SW 1271 (cell line): ENCODE measurements around the gene MAN2B1.

Experiments used
- DNase-seq, 2 experiments: peaks; one replicate each; lab custom pipeline; 2025; lab: John Stamatoyannopoulos, UW

The MAN2B1 gene

DNA sequence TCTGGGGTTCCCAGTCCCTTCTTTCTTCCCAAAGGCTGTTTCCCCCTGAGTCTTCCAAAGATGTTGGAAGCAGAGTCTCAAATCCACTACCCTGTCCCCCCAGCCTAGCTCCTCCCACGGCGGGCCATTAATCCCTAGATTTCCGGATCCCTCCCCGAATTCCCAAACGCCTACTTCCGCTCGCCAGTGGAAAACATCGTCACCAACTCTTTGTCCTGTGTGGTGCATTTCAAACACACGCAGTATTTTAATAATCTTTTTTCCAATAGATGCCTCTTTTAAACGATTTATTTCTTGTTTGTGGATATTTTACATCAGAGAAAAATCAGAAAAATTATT lies 55.2 kb downstream of the MAN2B1 start:
- DNase-seq: peak; percentile 54 to 77

DNA sequence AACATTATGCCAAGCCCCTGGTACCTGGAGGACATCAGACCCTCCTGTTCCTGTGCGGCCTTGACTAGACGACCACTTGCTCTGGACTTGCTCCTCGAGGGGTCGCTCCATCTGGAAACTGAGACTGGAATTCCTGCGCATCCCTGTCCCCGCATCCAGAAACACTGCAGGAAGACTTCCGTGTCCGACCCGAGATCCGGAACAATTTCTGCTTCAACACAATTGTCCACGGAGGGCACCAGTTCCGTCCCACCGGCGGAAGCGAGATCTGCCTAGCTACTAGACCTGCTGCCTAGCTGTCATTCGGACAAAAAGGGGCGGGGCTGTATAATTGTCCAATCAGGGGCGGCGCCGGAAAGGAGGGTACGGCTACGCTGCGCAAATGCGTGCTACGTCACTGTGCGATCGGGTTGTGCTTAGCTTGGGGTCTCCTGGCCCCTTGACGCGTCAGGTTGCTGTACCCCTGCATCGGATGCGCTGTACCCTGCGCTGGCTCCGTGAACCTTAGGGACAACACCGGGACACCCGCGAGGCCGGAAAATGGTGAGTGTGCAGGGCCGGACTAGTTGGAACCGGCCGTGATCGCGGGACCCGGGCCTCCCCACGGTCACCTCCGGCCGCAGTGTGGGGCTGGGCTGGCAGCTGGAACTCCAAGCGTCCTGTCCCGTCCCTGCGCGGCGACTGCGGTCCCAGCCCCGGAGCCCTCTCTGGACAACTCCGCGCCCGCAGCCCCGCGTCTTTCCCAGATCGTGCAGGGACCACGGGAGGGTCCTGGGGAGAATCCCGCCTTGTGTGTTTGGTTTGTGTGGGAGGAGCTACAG lies 55.8 kb downstream of the MAN2B1 start, which contains the start of the genes ZNF490 and ZNF791:
TSS of gene ZNF490 (minus strand) at position 274 of the 821 bp plus-strand sequence. CDS start at position 141, 133 bp downstream.
TSS of gene ZNF791 (plus strand) at position 381 of the 821 bp plus-strand sequence. CDS start at position 541, 160 bp downstream.
- peak; percentile 97 for DNase-seq

DNA sequence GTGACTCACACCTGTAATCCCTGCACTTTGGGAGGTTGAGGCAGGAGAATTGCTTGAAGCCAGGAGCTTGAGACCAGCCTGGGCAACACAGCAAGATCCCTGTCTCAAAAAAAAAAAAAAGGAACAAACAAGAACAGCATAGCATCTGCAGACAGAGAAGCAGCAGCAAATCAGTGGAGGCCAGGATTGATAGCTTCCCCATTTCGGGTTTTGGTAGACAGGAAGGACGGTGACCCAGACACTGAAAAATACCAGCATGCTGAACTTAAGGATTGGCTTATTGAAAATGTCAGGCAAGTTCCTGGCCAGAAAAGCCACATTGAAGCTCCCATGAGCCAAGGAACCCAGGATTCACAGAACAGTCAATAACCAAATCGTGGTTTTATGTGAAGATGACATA lies 58.9 kb downstream of the MAN2B1 start:
- DNase-seq: no peak

DNA sequence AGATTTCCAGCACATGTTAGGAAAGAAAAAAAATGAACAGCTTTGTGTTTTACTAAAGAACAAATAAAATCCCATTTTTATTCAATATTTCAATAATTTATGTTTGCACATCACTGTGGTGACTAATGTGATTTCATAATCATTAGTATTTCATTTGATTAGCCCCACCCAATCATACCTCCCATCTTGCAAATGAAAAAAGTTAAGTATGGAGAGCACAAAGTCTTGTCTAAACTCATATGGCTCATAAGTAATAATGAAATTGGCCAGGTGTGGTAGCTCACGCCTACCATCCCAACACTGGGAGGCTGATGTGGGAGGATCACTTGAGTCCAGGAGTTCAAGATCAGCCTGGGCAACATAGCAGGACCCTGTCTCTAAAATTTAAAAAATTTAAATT lies 59.7 kb downstream of the MAN2B1 start:
- no peak for DNase-seq

DNA sequence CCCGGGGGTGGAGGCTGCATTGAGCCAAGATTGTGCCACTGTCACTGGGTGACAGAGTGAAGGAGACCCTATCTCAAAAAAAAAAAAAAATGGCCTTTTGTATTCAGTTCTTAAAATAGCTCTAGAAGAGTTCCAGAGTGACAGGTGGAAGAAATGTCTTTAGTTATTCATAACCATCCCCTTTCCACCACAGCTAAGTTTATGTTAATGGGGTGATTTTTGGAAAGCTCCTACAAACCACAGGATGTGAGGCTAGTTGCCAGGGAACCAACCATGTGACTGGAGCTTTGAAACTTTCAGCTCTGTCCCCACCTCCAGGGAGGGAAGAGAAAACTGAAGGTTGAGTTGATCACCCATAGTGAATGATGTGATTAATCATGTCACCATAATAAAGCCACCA lies 62.8 kb downstream of the MAN2B1 start:
- no peak for DNase-seq

DNA sequence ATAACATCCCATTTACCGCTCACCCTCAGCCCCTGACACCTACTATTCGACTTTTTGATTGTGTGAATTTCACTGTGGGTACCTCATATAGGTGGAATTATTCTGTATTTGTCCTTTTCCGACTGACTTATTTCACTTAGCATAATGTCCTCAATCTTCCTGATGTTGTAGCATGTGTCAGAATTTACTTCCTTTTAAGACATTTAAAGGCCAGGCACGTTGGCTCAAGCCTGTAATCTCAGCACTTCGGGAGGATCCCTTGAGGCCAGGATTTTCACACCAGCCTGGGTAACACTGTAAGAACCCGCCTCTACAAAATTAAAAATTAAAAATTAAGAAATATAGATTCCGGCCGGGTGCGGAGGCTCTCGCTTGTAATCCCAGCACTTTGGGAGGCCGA lies 68.9 kb downstream of the MAN2B1 start:
- no peak for DNase-seq

DNA sequence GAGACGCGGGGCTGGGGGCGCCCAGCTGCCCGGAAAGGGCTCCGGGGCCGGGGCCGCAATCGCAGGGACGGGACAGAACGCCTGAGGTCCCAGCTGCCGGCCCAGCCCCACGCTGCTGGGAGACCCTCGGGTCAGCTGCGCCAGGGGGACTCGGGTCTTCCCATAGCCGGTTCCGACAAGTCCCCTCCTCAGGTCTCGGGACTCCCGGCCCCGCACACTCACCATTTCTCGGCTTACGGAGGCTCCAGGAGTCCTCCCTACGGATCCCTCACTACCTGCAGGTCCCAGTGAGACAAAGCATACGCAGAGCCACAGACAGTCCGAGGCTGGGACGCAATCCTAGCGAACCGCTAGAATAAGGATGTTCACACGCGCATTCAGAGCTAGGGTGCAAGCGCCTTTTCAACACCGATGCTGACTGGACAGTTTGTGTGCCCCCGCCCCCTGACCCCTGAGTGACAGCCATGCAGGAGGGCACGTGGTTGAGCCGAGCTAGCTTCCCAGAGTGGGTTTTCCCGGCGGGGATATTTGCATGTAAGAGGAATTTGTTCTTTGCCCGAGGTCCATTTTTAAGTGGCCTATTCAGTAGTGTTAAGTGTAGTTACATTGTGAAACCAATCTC lies 69.5 kb downstream of the MAN2B1 start:
- DNase-seq: no peak
